ENCODE measurements around the gene AMOTL1. TPM values are rescaled to one million over a fixed set of nuclear protein-coding genes. Genes with fewer than 3 reads are reported as not detected.
A peak's percentile ranks its signal among the peaks of the same experiment; 100 is the strongest.

The AMOTL1 gene
- polyA plus RNA-seq, 1 donor (not counting 4 experiments of a cell fraction or from before 2014, with no cell fraction given): 86.5 TPM

DNA sequence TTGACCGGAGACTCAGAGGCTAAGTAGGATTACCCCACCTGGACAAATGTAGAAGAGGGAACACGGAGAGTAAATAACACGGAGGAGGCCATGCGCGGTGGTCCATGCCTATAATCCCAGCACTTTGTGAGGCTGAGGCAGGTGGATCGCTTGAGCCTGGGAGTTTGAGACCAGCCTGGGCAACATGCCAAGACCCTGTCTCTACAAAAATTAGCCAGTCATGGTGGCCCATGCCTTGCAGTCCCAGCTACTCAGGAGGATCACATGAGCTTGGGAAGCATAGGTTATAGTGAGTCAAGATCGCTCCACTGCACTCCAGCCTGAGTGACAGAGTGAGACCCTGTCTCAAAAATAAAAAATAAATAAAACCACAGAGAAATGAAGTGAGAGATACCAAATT is 53.9 kb downstream of the AMOTL1 start:
- Histone ChIP-seq H3K27ac (ENCODE audit: control insufficient read depth, insufficient read depth, low read length) (no peak overlapping the region), H3K9ac (ENCODE audit: control insufficient read depth, extremely low read depth, insufficient read depth, low read length) (no peak overlapping the region), H3K27me3 (ENCODE audit: control insufficient read depth, extremely low read depth, insufficient read depth, low read length) (no peaks in the 10 kb centered on the region), H4K20me1 (ENCODE audit: control insufficient read depth, extremely low read depth, insufficient read depth, low read length) (peaks cover 8% of the 10 kb centered on the region), H3K4me3 (ENCODE audit: control insufficient read depth in 2 of 3, extremely low read depth in 1 of 3, insufficient read depth in 2 of 3, low read depth in 1 of 3, low read length in 3 of 3) (no peak overlapping the region), H3K9me1 (ENCODE audit: control insufficient read depth, extremely low read depth, insufficient read depth, low read length) (no peaks in the 10 kb centered on the region), H3K36me3 (ENCODE audit: control insufficient read depth in 2 of 2, extremely low read depth in 1 of 2, insufficient read depth in 2 of 2, low read length in 2 of 2) (peaks cover 24 to 53% of the 10 kb centered on the region in 2 experiments), H3K4me2 (ENCODE audit: control insufficient read depth, extremely low read depth, insufficient read depth, low read depth, low read length) (no peak overlapping the region), H3K79me2 (ENCODE audit: control insufficient read depth, insufficient read depth, low read length) (peaks cover 69% of the 10 kb centered on the region), H3K4me1 (ENCODE audit: control insufficient read depth, extremely low read depth, insufficient read depth, low read length) (peaks cover 13% of the 10 kb centered on the region), H2AFZ (ENCODE audit: control insufficient read depth, low read length) (no peak overlapping the region), H3K9me3 (ENCODE audit: control insufficient read depth, low read depth, low read length) (no peaks in the 10 kb centered on the region)
- dilution Hi-C loops (cut with MboI; ENCODE audit: extremely low pct_ligation_motif_present, low sequenced_read_pairs): no loop called here
- TF ChIP-seq, protein P1, sequence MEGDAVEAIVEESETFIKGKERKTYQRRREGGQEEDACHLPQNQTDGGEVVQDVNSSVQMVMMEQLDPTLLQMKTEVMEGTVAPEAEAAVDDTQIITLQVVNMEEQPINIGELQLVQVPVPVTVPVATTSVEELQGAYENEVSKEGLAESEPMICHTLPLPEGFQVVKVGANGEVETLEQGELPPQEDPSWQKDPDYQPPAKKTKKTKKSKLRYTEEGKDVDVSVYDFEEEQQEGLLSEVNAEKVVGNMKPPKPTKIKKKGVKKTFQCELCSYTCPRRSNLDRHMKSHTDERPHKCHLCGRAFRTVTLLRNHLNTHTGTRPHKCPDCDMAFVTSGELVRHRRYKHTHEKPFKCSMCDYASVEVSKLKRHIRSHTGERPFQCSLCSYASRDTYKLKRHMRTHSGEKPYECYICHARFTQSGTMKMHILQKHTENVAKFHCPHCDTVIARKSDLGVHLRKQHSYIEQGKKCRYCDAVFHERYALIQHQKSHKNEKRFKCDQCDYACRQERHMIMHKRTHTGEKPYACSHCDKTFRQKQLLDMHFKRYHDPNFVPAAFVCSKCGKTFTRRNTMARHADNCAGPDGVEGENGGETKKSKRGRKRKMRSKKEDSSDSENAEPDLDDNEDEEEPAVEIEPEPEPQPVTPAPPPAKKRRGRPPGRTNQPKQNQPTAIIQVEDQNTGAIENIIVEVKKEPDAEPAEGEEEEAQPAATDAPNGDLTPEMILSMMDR (optimal IDR thresholded peaks at IDR 0.05 in 1 of 3, IDR thresholded peaks at IDR 0.05 in 1 of 3, conservative IDR thresholded peaks at IDR 0.05 in 1 of 3; ENCODE audit: extremely low read depth in 1 of 3, insufficient read depth in 2 of 3, low read length in 3 of 3): no peak
- no peak for TF ChIP-seq EZH2 (IDR thresholded peaks at IDR 0.05; ENCODE audit: low read length)
- DNase-seq (ENCODE audit: low read depth, low spot score): no peak
- FAIRE-seq: no peak

DNA sequence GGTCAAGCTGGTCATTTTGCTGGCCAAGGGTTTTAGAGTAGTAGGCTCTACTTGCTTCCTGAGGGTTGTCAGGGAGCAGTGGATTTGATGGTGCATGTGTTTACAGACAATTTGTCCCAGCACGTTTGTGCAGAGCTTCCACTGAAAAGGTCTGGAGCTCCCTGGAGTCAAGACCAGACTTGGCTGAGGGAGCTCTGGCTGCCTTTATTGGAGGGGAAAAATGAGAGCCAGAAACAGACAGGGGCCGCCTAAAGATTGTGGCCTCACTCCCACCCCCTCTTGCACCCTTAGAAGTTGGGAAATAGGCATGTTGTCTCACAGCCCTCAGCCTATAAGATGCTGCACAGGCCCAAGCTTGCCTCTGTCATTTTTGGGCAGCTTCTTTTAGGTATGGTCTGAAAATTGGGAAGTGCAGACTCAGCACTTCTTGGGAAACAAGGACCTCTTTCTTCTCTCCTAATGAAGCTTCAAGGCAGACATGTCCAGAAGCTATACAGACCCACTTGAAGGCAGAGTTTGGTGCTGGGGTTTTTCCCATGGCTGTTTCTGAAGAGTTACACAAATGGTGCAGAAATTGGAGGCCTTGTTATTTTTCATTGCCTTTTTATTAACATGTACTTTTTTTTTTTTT is 55.1 kb downstream of the AMOTL1 start:
- Histone ChIP-seq H3K79me2 (ENCODE audit: control insufficient read depth, insufficient read depth, low read length) (peaks cover 73% of the 10 kb centered on the region), H3K27me3 (ENCODE audit: control insufficient read depth, extremely low read depth, insufficient read depth, low read length) (no peaks in the 10 kb centered on the region), H3K4me1 (ENCODE audit: control insufficient read depth, extremely low read depth, insufficient read depth, low read length) (peaks cover 13% of the 10 kb centered on the region), H3K4me3 (ENCODE audit: control insufficient read depth in 2 of 3, extremely low read depth in 1 of 3, insufficient read depth in 2 of 3, low read depth in 1 of 3, low read length in 3 of 3) (no peak overlapping the region), H4K20me1 (ENCODE audit: control insufficient read depth, extremely low read depth, insufficient read depth, low read length) (peaks cover 8% of the 10 kb centered on the region), H3K9ac (ENCODE audit: control insufficient read depth, extremely low read depth, insufficient read depth, low read length) (no peak overlapping the region), H3K9me1 (ENCODE audit: control insufficient read depth, extremely low read depth, insufficient read depth, low read length) (no peaks in the 10 kb centered on the region), H3K27ac (ENCODE audit: control insufficient read depth, insufficient read depth, low read length) (no peak overlapping the region), H3K36me3 (ENCODE audit: control insufficient read depth in 2 of 2, extremely low read depth in 1 of 2, insufficient read depth in 2 of 2, low read length in 2 of 2) (peaks cover 34 to 59% of the 10 kb centered on the region in 2 experiments), H3K4me2 (ENCODE audit: control insufficient read depth, extremely low read depth, insufficient read depth, low read depth, low read length) (no peak overlapping the region), H3K9me3 (ENCODE audit: control insufficient read depth, low read depth, low read length) (no peaks in the 10 kb centered on the region), H2AFZ (ENCODE audit: control insufficient read depth, low read length) (no peak overlapping the region)
- TF ChIP-seq EZH2 (IDR thresholded peaks at IDR 0.05; ENCODE audit: low read length): no peak
- TF ChIP-seq, protein P1 (optimal IDR thresholded peaks at IDR 0.05 in 1 of 3, IDR thresholded peaks at IDR 0.05 in 1 of 3, conservative IDR thresholded peaks at IDR 0.05 in 1 of 3; ENCODE audit: extremely low read depth in 1 of 3, insufficient read depth in 2 of 3, low read length in 3 of 3): no peak
- FAIRE-seq (peak; percentile 32), DNase-seq (ENCODE audit: low read depth, low spot score) (no peak)
- dilution Hi-C loops (cut with MboI; ENCODE audit: extremely low pct_ligation_motif_present, low sequenced_read_pairs): no loop called here

All from keratinocyte (primary cell).